HG02852 (cell line): Measurements from ENCODE around the gene DEGS2.

ENCODE experiments used
- ATAC-seq: cut with Tn5 transposase; IDR thresholded peaks from one replicate; pipeline ENCODE4 v1.9.1; 2021; ENCODE audit warnings: mild to moderate bottlenecking, moderate library complexity; ENCODE audit not compliant: unreplicated experiment

Gene DEGS2

GRCh38 chr14:100096656-100097055 lies 62.8 kb downstream of the DEGS2 start:
- no peak for ATAC-seq
